Measurements from ENCODE around the gene GNAQ. TPM values are rescaled to one million over a fixed set of nuclear protein-coding genes. Genes with fewer than 3 reads are reported as not detected.

GNAQ gene
- total and polyA plus RNA-seq, 4 donors = 24.6 to 86.2 (median 51.4) TPM

DNA sequence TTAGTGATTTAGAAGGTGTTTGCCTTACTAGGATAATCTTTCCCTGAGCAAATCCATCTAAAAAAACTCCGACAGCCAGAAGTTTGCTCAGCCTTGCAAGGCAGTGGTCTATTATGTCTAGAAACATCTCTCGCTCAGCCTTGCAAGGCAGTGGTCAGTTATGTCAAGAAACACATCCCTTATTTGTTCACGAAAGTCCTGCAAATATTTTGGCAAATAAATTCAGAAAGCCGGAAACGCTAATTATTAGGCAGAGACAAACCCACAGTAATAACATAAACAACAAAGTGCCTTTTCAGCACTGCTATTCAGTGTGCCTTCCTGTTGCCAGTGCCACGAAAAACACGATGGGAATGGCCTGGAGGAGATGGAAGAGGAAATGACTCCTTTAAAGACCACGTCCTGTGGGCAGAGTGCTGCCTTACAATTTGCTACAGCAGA lies 184.5 kb downstream of the GNAQ start:
- ATAC-seq (ENCODE audit: insufficient read depth, low FRiP score) = no peak

DNA sequence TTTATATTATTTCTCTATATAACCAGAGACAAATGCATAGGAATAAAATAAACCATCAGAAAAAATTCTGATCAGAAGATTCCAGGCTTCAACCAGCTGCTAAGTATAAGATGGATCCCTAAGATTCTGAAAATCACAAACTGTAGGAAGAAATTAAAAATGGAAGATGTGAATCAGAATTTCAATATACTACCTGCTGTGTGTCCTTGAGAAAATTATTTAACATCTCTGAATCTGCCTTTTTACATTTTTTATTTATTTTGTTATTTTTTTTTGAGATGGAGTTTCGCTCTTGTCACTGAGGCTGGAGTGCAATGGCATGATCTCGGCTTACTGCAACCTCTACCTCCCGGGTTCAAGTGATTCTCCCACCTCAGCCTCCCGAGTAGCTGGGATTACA lies 187.2 kb downstream of the GNAQ start:
- no peaks in the 10 kb centered on the region for H3K9me3 ChIP-seq (ENCODE audit: control insufficient read depth in 4 of 4, insufficient read depth in 3 of 4, low read length in 3 of 4)
- H3K27me3 ChIP-seq (ENCODE audit: control insufficient read depth in 3 of 3, insufficient read depth in 3 of 3, low read length in 2 of 3) = no peaks in the 10 kb centered on the region
- H3K9ac ChIP-seq (ENCODE audit: insufficient read depth in 1 of 2, low read length in 2 of 2) = no peak overlapping the region
- no peak overlapping the region for H3K4me3 ChIP-seq
- H3K4me1 ChIP-seq (ENCODE audit: control insufficient read depth in 5 of 5, insufficient read depth in 5 of 5, low read length in 5 of 5) = peaks cover 10 to 61% (median 34%) of the 10 kb centered on the region in 5 donors
- DNase-seq (no peak), ATAC-seq (ENCODE audit: insufficient read depth, low FRiP score) (no peak)
- H3K36me3 ChIP-seq (ENCODE audit: control insufficient read depth in 4 of 4, insufficient read depth in 4 of 4, low read length in 4 of 4) = peaks cover 0 to 2% (median 0%) of the 10 kb centered on the region in 4 donors
- 95 to 98% methylated on average over 4 of the region's 4 CpGs for WGBS, 2 donors
- H3K27ac ChIP-seq (ENCODE audit: low read depth in 1 of 2, low read length in 1 of 2) = no peak overlapping the region
- TF ChIP-seq, protein P1, sequence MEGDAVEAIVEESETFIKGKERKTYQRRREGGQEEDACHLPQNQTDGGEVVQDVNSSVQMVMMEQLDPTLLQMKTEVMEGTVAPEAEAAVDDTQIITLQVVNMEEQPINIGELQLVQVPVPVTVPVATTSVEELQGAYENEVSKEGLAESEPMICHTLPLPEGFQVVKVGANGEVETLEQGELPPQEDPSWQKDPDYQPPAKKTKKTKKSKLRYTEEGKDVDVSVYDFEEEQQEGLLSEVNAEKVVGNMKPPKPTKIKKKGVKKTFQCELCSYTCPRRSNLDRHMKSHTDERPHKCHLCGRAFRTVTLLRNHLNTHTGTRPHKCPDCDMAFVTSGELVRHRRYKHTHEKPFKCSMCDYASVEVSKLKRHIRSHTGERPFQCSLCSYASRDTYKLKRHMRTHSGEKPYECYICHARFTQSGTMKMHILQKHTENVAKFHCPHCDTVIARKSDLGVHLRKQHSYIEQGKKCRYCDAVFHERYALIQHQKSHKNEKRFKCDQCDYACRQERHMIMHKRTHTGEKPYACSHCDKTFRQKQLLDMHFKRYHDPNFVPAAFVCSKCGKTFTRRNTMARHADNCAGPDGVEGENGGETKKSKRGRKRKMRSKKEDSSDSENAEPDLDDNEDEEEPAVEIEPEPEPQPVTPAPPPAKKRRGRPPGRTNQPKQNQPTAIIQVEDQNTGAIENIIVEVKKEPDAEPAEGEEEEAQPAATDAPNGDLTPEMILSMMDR (IDR thresholded peaks at IDR 0.05; ENCODE audit: control extremely low read depth, extremely low read depth) = no peak

More for the DNA sequence above, 184.5 kb downstream of the GNAQ start:
- H3K4me3 ChIP-seq = no peak overlapping the region
- H3K36me3 ChIP-seq (ENCODE audit: control insufficient read depth in 4 of 4, insufficient read depth in 4 of 4, low read length in 4 of 4) = peaks cover 0 to under 1% (median 0%) of the 10 kb centered on the region in 4 donors
- no peak overlapping the region for H3K9ac ChIP-seq (ENCODE audit: insufficient read depth in 1 of 2, low read length in 2 of 2)
- 39 to 41% methylated on average over 8 of the region's 8 CpGs for WGBS, 2 donors
- H3K4me1 ChIP-seq (ENCODE audit: control insufficient read depth in 5 of 5, insufficient read depth in 5 of 5, low read length in 5 of 5) = peaks cover 10 to 46% (median 29%) of the 10 kb centered on the region in 5 donors
- H3K27ac ChIP-seq (ENCODE audit: low read depth in 1 of 2, low read length in 1 of 2) = peak overlapping the region; percentile 12 to 51
- H3K27me3 ChIP-seq (ENCODE audit: control insufficient read depth in 3 of 3, insufficient read depth in 3 of 3, low read length in 2 of 3) = no peaks in the 10 kb centered on the region
- TF ChIP-seq, protein P1 (IDR thresholded peaks at IDR 0.05; ENCODE audit: control extremely low read depth, extremely low read depth) = no peak
- H3K9me3 ChIP-seq (ENCODE audit: control insufficient read depth in 4 of 4, insufficient read depth in 3 of 4, low read length in 3 of 4) = no peaks in the 10 kb centered on the region
- DNase-seq = peak in 2 of 3 donors; percentile 61 to 67

DNA sequence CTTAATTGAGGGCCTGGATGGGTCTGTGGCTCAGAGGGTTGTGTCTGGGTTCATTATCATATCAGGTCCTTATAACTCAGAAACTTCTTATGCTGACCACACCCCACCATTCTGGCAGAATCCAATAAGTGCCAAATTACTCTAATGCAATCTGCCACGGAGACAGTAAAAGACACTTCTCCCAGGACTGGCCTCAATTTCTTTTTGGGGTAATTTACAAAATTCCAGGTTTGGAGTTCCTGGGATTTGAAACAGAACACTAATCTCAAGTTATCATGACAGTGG lies 187.8 kb downstream of the GNAQ start:
- ATAC-seq (ENCODE audit: insufficient read depth, low FRiP score) (no peak), DNase-seq (no peak)
- 66 to 94% methylated on average over 1 of the region's 1 CpG for WGBS, 2 donors
- H3K9ac ChIP-seq (ENCODE audit: insufficient read depth in 1 of 2, low read length in 2 of 2) = no peak overlapping the region
- peaks cover 0 to 2% (median 0%) of the 10 kb centered on the region in 4 donors for H3K36me3 ChIP-seq (ENCODE audit: control insufficient read depth in 4 of 4, insufficient read depth in 4 of 4, low read length in 4 of 4)
- H3K27ac ChIP-seq (ENCODE audit: low read depth in 1 of 2, low read length in 1 of 2) = no peak overlapping the region
- no peak overlapping the region for H3K4me3 ChIP-seq
- H3K9me3 ChIP-seq (ENCODE audit: control insufficient read depth in 4 of 4, insufficient read depth in 3 of 4, low read length in 3 of 4) = no peaks in the 10 kb centered on the region
- H3K4me1 ChIP-seq (ENCODE audit: control insufficient read depth in 5 of 5, insufficient read depth in 5 of 5, low read length in 5 of 5) = peaks cover 10 to 59% (median 32%) of the 10 kb centered on the region in 5 donors
- TF ChIP-seq, protein P1 (IDR thresholded peaks at IDR 0.05; ENCODE audit: control extremely low read depth, extremely low read depth) = no peak
- no peaks in the 10 kb centered on the region for H3K27me3 ChIP-seq (ENCODE audit: control insufficient read depth in 3 of 3, insufficient read depth in 3 of 3, low read length in 2 of 3)
